Measurements from ENCODE around the gene ESPL1. TPM values are rescaled to one million over a fixed set of nuclear protein-coding genes. Genes with fewer than 3 reads are reported as not detected.

ESPL1 gene
- total RNA-seq, 2 experiments from 2014 or later = 53.3 to 54.2 TPM

DNA sequence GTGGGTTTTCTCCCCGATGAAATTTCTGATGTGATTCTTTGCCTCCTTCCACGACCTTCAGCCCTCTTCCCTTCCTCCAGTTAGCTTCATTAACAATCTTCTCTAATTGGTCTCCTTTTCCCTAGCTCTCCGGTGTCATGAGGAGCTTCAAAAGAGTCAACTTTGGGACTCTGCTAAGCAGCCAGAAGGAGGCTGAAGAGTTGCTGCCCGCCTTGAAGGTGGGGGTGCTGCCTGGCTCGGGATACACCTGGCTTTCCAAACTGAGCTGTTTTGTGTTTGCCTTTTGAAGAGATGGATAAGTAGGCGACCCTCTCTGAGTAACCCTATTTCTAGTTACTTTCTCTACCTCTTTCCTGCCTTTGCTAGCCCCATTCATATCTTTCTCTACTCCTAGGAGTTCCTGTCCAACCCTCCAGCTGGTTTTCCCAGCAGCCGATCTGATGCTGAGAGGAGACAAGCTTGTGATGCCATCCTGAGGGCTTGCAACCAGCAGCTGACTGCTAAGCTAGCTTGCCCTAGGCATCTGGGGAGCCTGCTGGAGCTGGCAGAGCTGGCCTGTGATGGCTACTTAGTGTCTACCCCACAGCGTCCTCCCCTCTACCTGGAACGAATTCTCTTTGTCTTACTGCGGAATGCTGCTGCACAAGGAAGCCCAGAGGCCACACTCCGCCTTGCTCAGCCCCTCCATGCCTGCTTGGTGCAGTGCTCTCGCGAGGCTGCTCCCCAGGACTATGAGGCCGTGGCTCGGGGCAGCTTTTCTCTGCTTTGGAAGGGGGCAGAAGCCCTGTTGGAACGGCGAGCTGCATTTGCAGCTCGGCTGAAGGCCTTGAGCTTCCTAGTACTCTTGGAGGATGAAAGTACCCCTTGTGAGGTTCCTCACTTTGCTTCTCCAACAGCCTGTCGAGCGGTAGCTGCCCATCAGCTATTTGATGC is 797 bp downstream of the ESPL1 start:
- Mint-ChIP-seq H3K4me1 (ENCODE audit: low read depth) (peaks cover 22% of the 10 kb centered on the region), H3K9me3 (no peaks in the 10 kb centered on the region), H3K36me3 (ENCODE audit: low read depth) (peaks cover 41% of the 10 kb centered on the region), H3K27ac (peak overlapping the region; percentile 99), H3K4me3 (peak overlapping the region; percentile 99), H3K27me3 (ENCODE audit: low read depth) (no peaks in the 10 kb centered on the region)
- intact Hi-C loops (cut with micrococcal nuclease) = loop anchor here (1.0 to 2.0 kb wide), 10 partner anchors 17 to 232 kb away; partner anchors contain the start of genes AAAS, MYG1, PCBP2 and PFDN5
- DNase-seq = peak; percentile 18
- CTCF ChIA-PET = interaction anchor here (0.6 to 9.9 kb wide), 18 partner anchors 8 to 112 kb away, joined by 3 to 141 read pairs (median 6); partner anchors contain the start of genes AAAS and MYG1

DNA sequence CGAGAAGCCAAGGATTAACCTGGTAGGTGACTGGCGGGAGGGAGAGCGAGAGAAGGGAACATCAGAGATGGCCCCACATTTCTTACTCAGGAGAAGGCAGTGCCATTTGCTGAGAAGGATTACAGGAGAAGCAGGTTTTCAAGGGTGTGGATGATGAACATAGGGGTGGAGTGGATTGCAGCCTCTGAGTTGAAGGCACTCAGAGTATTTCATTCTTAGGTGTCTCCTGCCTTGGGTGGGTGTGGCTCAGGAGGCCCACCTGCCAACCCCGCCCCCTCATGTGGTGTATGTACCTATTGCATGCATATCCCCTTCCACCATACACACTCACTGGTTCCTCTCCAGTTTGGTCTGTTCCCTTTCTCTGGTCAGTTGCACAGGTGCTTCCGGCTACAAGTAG is 6.3 kb downstream of the ESPL1 start:
- H3K36me3 Mint-ChIP-seq (ENCODE audit: low read depth) = peaks cover 62% of the 10 kb centered on the region
- H3K27ac Mint-ChIP-seq = no peak overlapping the region
- intact Hi-C loops (cut with micrococcal nuclease) = no loop called here
- H3K27me3 Mint-ChIP-seq (ENCODE audit: low read depth) = no peaks in the 10 kb centered on the region
- no peaks in the 10 kb centered on the region for H3K9me3 Mint-ChIP-seq
- H3K4me1 Mint-ChIP-seq (ENCODE audit: low read depth) = peaks cover 11% of the 10 kb centered on the region
- CTCF ChIA-PET = no interaction called here
- H3K4me3 Mint-ChIP-seq = no peak overlapping the region
- DNase-seq = no peak

DNA sequence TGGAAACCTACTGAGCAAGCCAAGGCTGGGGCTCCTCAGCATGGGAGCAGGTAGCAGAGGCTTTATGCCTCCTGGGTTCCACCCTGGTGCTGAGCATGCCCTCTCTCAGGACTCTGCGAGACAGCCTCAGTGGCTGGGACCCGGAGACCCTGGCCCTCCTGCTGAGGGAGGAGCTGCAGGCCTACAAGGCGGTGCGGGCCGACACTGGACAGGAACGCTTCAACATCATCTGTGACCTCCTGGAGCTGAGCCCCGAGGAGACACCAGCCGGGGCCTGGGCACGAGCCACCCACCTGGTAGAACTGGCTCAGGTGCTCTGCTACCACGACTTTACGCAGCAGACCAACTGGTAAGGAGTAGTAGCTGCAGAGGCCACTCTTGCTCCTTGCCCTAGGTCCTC is 8.4 kb downstream of the ESPL1 start:
- H3K4me1 Mint-ChIP-seq (ENCODE audit: low read depth) = no peaks in the 10 kb centered on the region
- CTCF ChIA-PET = interaction anchor here (1.0 to 1.8 kb wide), 3 partner anchors 9 to 78 kb away, joined by 3 to 10 read pairs (median 3); partner anchors contain the start of gene ESPL1
- H3K4me3 Mint-ChIP-seq = no peak overlapping the region
- no peak for DNase-seq
- no peak overlapping the region for H3K27ac Mint-ChIP-seq
- peaks cover 58% of the 10 kb centered on the region for H3K36me3 Mint-ChIP-seq (ENCODE audit: low read depth)
- no peaks in the 10 kb centered on the region for H3K27me3 Mint-ChIP-seq (ENCODE audit: low read depth)
- no peaks in the 10 kb centered on the region for H3K9me3 Mint-ChIP-seq
- intact Hi-C loops (cut with micrococcal nuclease) = no loop called here

DNA sequence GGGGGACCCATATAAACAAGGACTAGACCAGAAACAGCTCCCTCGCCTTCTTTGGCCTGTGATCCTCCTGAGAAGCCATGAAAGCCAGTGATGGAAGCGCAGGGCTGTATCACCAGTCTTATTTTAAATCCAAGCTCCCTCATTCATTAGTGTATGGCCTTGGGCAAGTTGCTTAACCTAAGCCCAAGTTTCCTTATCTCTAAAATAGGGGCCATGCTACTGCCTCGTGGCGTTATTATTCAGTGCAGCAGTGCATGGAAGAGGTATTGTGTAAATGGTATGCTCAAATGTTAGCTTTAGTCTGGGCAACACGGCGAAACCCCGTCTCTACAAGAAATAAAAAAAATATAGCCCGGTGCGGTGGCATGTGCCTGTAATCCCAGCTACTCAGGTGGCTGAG is 9.9 kb downstream of the ESPL1 start:
- H3K9me3 Mint-ChIP-seq = no peaks in the 10 kb centered on the region
- H3K27ac Mint-ChIP-seq = no peak overlapping the region
- DNase-seq = no peak
- H3K27me3 Mint-ChIP-seq (ENCODE audit: low read depth) = no peaks in the 10 kb centered on the region
- no peaks in the 10 kb centered on the region for H3K4me1 Mint-ChIP-seq (ENCODE audit: low read depth)
- no peak overlapping the region for H3K4me3 Mint-ChIP-seq
- intact Hi-C loops (cut with micrococcal nuclease) = no loop called here
- CTCF ChIA-PET = interaction anchor here (0.8 to 2.2 kb wide), 6 partner anchors 9 to 80 kb away, joined by 3 to 10 read pairs (median 3); partner anchors contain the start of genes ESPL1 and PFDN5
- peaks cover 61% of the 10 kb centered on the region for H3K36me3 Mint-ChIP-seq (ENCODE audit: low read depth)

DNA sequence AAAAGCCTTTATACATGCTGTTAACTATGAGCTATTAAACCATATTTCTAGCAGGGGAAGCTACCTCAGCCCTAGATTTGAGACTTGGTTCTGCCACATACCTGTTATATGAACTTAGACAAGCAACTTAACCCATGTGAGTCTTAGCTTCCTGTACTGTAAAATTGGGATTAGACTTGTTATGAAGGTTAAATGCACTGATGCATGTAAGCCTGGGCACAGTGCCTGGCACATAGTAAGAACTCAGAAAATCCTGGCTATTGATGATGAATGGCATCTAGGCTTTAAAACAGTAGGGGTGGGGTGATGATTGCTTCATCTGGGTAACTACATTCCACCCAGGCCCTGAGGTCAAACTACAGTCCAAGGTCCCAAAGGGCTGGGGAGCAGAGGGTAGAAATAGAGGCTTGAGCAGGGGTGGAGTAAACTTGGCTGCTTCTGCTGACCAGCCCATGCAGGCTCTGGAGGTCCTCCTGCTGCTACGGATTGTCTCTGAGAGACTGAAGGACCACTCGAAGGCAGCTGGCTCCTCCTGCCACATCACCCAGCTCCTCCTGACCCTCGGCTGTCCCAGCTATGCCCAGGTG is 11.3 kb downstream of the ESPL1 start:
- intact Hi-C loops (cut with micrococcal nuclease) = no loop called here
- Mint-ChIP-seq H3K27ac (no peak overlapping the region), H3K4me1 (ENCODE audit: low read depth) (no peaks in the 10 kb centered on the region), H3K36me3 (ENCODE audit: low read depth) (peaks cover 66% of the 10 kb centered on the region), H3K4me3 (no peak overlapping the region), H3K9me3 (no peaks in the 10 kb centered on the region), H3K27me3 (ENCODE audit: low read depth) (no peaks in the 10 kb centered on the region)
- DNase-seq = no peak
- CTCF ChIA-PET = interaction anchor here (0.9 to 2.2 kb wide), 3 partner anchors 10 to 68 kb away, joined by 3 to 10 read pairs (median 7); no protein-coding TSS in a partner anchor

DNA sequence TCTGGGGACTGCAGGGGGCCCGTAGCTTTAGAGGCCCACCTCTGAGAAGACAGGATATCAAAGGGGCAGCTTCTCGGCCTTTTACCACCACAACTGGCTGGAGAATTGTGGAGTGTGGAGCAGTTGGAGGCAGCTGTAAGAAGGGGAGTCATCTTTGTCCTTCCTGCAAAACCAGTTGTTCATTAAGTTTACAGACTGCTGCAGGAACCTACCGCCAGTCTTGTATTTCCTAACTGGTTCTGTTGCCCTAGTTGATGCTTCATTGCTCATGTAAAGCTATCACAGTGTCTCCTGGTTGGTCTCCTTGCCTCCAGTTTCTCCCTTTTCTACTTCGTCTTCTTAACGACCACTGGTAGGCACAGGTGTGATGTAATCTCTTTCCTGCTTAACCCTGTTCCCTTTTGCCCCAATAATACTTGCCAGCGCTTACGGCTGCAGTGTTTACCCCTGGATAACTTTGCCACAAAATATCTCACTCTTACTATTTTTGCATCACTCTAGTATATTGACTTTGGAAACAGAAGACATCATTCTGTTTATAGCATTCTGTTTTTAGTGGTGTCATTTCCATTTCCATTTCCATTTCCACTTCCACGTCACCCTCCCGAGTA is 11.9 kb downstream of the ESPL1 start:
- CTCF ChIA-PET = interaction anchor here (2.1 kb wide), 1 partner anchor 10 kb away, joined by 7 read pairs; no protein-coding TSS in a partner anchor
- H3K27ac Mint-ChIP-seq = no peak overlapping the region
- no peaks in the 10 kb centered on the region for H3K4me1 Mint-ChIP-seq (ENCODE audit: low read depth)
- peaks cover 63% of the 10 kb centered on the region for H3K36me3 Mint-ChIP-seq (ENCODE audit: low read depth)
- no peak overlapping the region for H3K4me3 Mint-ChIP-seq
- intact Hi-C loops (cut with micrococcal nuclease) = no loop called here
- DNase-seq = no peak
- no peaks in the 10 kb centered on the region for H3K27me3 Mint-ChIP-seq (ENCODE audit: low read depth)
- no peaks in the 10 kb centered on the region for H3K9me3 Mint-ChIP-seq

DNA sequence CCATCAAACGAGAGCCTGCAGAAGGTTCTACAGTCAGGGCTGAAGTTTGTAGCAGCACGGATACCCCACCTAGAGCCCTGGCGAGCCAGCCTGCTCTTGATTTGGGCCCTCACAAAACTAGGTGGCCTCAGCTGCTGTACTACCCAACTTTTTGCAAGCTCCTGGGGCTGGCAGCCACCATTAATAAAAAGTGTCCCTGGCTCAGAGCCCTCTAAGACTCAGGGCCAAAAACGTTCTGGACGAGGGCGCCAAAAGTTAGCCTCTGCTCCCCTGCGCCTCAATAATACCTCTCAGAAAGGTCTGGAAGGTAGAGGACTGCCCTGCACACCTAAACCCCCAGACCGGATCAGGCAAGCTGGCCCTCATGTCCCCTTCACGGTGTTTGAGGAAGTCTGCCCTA is 18.3 kb downstream of the ESPL1 start:
- H3K27me3 Mint-ChIP-seq (ENCODE audit: low read depth) = no peaks in the 10 kb centered on the region
- H3K4me1 Mint-ChIP-seq (ENCODE audit: low read depth) = peaks cover 22% of the 10 kb centered on the region
- no peaks in the 10 kb centered on the region for H3K9me3 Mint-ChIP-seq
- DNase-seq = no peak
- intact Hi-C loops (cut with micrococcal nuclease) = loop anchor here (2.0 kb wide), 1 partner anchor 18 kb away; the partner anchor contains the start of gene ESPL1
- no peak overlapping the region for H3K4me3 Mint-ChIP-seq
- peaks cover 76% of the 10 kb centered on the region for H3K36me3 Mint-ChIP-seq (ENCODE audit: low read depth)
- no peak overlapping the region for H3K27ac Mint-ChIP-seq
- CTCF ChIA-PET = interaction anchor here (0.7 to 12.3 kb wide), 9 partner anchors 9 to 139 kb away, joined by 3 to 154 read pairs (median 3); partner anchors contain the start of genes ESPL1 and PFDN5

DNA sequence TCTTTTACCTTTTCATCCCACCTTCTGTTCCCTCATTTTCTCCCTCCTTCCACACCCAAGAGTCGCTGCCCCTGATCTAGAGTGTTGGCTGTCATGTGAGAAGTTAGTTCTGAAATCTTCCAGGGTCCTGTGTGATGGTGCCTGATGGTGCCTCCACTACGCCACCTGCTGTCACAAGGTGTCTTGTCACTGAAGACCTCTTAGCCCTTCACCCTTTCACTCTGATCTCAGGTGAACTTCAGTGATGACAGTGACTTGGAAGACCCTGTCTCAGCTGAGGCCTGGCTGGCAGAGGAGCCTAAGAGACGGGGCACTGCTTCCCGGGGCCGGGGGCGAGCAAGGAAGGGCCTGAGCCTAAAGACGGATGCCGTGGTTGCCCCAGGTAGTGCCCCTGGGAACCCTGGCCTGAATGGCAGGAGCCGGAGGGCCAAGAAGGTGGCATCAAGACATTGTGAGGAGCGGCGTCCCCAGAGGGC is 19.7 kb downstream of the ESPL1 start:
- no peak overlapping the region for H3K4me3 Mint-ChIP-seq
- intact Hi-C loops (cut with micrococcal nuclease) = loop anchor here (1.0 to 2.0 kb wide), 4 partner anchors 19 to 128 kb away; partner anchors contain the start of gene ESPL1
- CTCF ChIA-PET = interaction anchor here (1.0 to 12.3 kb wide), 10 partner anchors 10 to 129 kb away, joined by 3 to 154 read pairs (median 4); partner anchors contain the start of gene ESPL1
- no peaks in the 10 kb centered on the region for H3K27me3 Mint-ChIP-seq (ENCODE audit: low read depth)
- H3K36me3 Mint-ChIP-seq (ENCODE audit: low read depth) = peaks cover 72% of the 10 kb centered on the region
- H3K27ac Mint-ChIP-seq = peak overlapping the region; percentile 32
- H3K9me3 Mint-ChIP-seq = no peaks in the 10 kb centered on the region
- H3K4me1 Mint-ChIP-seq (ENCODE audit: low read depth) = peaks cover 23% of the 10 kb centered on the region
- DNase-seq = peak; percentile 77

DNA sequence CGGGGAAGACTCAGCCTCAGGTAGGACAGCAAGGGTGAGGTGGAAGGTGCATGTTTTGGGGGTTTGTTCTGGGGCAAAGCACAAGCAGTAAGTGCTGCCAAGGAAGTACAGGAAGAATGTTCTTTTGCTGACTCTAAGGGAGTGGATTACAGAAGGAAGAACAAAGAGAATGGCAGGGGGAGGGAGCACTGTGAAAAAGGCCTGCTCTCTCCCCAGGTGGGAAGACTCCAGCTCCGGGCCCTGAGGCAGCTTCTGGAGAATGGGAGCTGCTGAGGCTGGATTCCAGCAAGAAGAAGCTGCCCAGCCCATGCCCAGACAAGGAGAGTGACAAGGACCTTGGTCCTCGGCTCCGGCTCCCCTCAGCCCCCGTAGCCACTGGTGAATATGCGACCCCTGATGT is 20.2 kb downstream of the ESPL1 start:
- H3K36me3 Mint-ChIP-seq (ENCODE audit: low read depth) = peaks cover 72% of the 10 kb centered on the region
- H3K27ac Mint-ChIP-seq = peak overlapping the region; percentile 2
- CTCF ChIA-PET = interaction anchor here (1.0 to 12.3 kb wide), 7 partner anchors 20 to 130 kb away, joined by 3 to 154 read pairs (median 7); partner anchors contain the start of gene ESPL1
- intact Hi-C loops (cut with micrococcal nuclease) = no loop called here
- H3K27me3 Mint-ChIP-seq (ENCODE audit: low read depth) = no peaks in the 10 kb centered on the region
- no peaks in the 10 kb centered on the region for H3K9me3 Mint-ChIP-seq
- no peak overlapping the region for H3K4me3 Mint-ChIP-seq
- peaks cover 23% of the 10 kb centered on the region for H3K4me1 Mint-ChIP-seq (ENCODE audit: low read depth)
- DNase-seq = no peak

DNA sequence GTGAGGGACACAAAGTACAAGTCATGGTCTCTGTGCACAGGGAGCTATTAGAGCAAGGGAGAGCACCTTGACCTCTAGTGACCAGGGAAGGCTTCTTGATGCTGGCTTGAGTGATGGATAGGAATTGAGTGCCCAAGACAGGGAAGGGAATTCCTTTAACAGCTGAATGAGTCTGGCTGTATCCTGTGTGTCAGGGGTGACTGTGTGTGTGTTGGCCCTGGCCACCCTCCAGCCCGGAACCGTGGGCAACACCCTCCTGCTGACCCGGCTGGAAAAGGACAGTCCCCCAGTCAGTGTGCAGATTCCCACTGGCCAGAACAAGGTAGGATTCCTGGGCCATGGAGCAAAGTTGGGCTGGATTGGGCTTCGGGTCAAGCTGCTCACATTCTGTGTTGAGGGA is 21.8 kb downstream of the ESPL1 start:
- CTCF ChIA-PET = interaction anchor here (0.9 to 12.3 kb wide), 9 partner anchors 10 to 131 kb away, joined by 3 to 154 read pairs (median 4); partner anchors contain the start of genes AAAS and ESPL1
- intact Hi-C loops (cut with micrococcal nuclease) = loop anchor here (1.0 kb wide), 1 partner anchor 9 kb away; the partner anchor contains the start of gene MYG1
- peak overlapping the region; percentile 84 for H3K27ac Mint-ChIP-seq
- no peaks in the 10 kb centered on the region for H3K27me3 Mint-ChIP-seq (ENCODE audit: low read depth)
- no peak for DNase-seq
- H3K36me3 Mint-ChIP-seq (ENCODE audit: low read depth) = peaks cover 68% of the 10 kb centered on the region
- H3K9me3 Mint-ChIP-seq = no peaks in the 10 kb centered on the region
- peaks cover 26% of the 10 kb centered on the region for H3K4me1 Mint-ChIP-seq (ENCODE audit: low read depth)
- no peak overlapping the region for H3K4me3 Mint-ChIP-seq

DNA sequence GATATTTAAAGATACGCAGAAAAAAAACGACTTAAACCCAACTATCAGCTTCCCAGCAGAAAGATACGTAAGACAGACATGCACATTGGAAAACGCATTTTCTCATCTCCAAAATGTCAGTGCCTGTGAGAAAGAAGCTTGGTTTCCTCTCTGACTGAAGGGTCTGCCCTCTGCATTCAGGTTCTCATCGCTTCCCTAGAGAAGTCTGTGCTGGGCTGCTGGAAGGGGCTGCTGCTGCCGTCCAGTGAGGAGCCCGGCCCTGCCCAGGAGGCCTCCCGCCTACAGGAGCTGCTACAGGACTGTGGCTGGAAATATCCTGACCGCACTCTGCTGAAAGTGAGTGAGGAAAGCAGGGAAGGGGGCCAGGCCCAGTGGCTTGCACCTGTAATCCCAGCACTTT is 22.6 kb downstream of the ESPL1 start:
- H3K36me3 Mint-ChIP-seq (ENCODE audit: low read depth) = peaks cover 70% of the 10 kb centered on the region
- H3K27me3 Mint-ChIP-seq (ENCODE audit: low read depth) = no peaks in the 10 kb centered on the region
- no peak overlapping the region for H3K4me3 Mint-ChIP-seq
- peak overlapping the region; percentile 84 for H3K27ac Mint-ChIP-seq
- peaks cover 29% of the 10 kb centered on the region for H3K4me1 Mint-ChIP-seq (ENCODE audit: low read depth)
- CTCF ChIA-PET = interaction anchor here (0.6 to 12.3 kb wide), 11 partner anchors 11 to 182 kb away, joined by 3 to 154 read pairs (median 5); partner anchors contain the start of genes AAAS, ESPL1 and ITGB7
- H3K9me3 Mint-ChIP-seq = no peaks in the 10 kb centered on the region
- intact Hi-C loops (cut with micrococcal nuclease) = loop anchor here (1.0 kb wide), 1 partner anchor 9 kb away; the partner anchor contains the start of gene MYG1
- peak; percentile 21 for DNase-seq

Measured in activated naive CD4-positive, alpha-beta T cell treated with anti-CD3 and anti-CD28 coated beads for 36 hours (primary cell).